ENCODE measurements around the gene INPP5F. TPM values are rescaled to one million over a fixed set of nuclear protein-coding genes. Genes with fewer than 3 reads are reported as not detected.

INPP5F gene
- total RNA-seq, 6 experiments from 2014 or later: 8.7 to 12.8 (median 12.5) TPM

DNA sequence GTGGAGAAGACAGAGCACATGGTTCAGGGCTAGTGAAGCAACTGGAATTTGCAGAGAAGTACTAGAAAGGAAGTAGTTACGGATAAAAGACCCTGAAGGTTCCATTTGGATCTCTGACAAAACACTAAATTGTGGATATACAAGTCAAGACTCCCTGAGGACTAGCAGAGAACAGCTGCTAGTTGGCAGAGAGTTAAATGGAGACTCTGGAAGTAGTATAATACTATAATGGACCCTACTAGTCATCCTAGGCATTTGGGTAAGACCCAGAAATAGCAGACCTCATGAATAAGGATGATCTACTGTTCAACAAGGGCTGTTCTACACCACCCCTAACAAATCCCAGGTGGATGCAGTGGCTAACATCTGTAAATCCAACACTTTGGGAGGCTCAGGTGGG is 127.7 kb downstream of the INPP5F start:
- Mint-ChIP-seq H3K4me3 (no peak overlapping the region), H3K9me3 (no peaks in the 10 kb centered on the region), H3K36me3 (ENCODE audit: low read depth) (peaks cover 26% of the 10 kb centered on the region), H3K27ac (no peak overlapping the region), H3K4me1 (ENCODE audit: low read depth) (peaks cover 25% of the 10 kb centered on the region), H3K27me3 (ENCODE audit: insufficient read depth) (no peaks in the 10 kb centered on the region)
- TF ChIP-seq, protein P1, sequence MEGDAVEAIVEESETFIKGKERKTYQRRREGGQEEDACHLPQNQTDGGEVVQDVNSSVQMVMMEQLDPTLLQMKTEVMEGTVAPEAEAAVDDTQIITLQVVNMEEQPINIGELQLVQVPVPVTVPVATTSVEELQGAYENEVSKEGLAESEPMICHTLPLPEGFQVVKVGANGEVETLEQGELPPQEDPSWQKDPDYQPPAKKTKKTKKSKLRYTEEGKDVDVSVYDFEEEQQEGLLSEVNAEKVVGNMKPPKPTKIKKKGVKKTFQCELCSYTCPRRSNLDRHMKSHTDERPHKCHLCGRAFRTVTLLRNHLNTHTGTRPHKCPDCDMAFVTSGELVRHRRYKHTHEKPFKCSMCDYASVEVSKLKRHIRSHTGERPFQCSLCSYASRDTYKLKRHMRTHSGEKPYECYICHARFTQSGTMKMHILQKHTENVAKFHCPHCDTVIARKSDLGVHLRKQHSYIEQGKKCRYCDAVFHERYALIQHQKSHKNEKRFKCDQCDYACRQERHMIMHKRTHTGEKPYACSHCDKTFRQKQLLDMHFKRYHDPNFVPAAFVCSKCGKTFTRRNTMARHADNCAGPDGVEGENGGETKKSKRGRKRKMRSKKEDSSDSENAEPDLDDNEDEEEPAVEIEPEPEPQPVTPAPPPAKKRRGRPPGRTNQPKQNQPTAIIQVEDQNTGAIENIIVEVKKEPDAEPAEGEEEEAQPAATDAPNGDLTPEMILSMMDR (IDR thresholded peaks at IDR 0.05): no peak
- no peak for DNase-seq

DNA sequence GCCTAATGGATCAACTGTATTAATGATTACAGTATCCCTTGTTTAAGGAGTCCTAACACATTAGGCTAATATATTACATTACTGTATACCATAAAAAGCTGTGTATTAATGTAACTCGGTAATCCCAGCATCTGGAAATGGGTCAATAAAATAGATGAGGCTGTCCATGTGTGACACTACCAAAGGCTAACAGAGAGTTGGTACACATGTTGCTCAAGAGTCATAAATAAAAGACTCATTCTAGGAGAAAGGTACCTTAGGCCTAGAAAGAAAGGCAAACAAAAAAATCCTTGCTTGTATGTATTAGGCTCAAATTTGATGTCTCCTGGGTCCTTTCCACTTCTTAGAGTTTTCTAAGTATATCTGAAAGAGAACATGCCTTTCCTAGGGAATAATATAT is 132.2 kb downstream of the INPP5F start:
- Mint-ChIP-seq H3K4me3 (no peak overlapping the region), H3K36me3 (ENCODE audit: low read depth) (peaks cover 8% of the 10 kb centered on the region; the same call in 1 of the 2 replicates), H3K27ac (no peak overlapping the region), H3K27me3 (ENCODE audit: insufficient read depth) (no peaks in the 10 kb centered on the region), H3K4me1 (ENCODE audit: low read depth) (peaks cover 34% of the 10 kb centered on the region), H3K9me3 (no peaks in the 10 kb centered on the region)
- DNase-seq: no peak
- TF ChIP-seq, protein P1 (IDR thresholded peaks at IDR 0.05): no peak

DNA sequence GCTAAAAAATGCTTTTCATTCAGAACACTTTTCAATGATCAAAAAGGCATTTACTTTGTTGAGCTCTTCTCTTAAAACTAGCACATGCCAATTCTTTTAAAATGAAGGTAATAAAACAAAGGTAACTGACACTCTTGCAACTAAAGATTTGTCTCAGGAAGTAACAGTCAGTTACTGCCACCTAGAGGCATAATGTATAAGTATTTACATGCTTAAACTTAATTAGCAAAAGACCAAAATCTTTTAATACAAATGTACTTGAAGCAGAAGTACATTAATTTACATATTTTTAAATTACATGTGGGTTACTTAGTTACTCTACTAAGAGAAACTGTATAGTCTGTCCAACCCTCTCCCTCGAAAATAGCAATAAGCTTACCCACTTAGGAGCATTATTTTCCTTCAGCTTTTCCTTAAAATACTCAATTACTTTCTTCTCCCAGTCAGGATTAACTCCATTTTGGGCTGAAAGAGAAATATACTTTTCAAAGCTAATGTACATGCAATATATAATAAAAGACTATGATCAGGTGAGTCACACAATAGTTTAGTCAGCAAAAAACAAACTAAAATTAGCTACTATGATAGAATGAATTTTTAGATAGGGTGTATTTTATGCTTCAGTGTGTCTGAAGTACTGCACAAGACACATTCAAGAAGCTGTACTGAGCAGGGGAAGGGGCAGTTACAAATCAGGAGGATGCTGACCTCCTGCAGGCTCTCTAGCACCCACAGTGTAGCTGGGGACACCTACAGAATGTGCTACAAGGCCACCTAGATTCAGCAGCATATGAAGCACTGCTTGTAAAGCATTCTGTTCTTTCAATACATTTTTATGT is 133.8 kb downstream of the INPP5F start:
- no peak overlapping the region for H3K4me3 Mint-ChIP-seq
- H3K4me1 Mint-ChIP-seq (ENCODE audit: low read depth): peaks cover 44% of the 10 kb centered on the region
- no peaks in the 10 kb centered on the region for H3K9me3 Mint-ChIP-seq
- no peaks in the 10 kb centered on the region for H3K27me3 Mint-ChIP-seq (ENCODE audit: insufficient read depth)
- H3K36me3 Mint-ChIP-seq (ENCODE audit: low read depth): peaks cover 12% of the 10 kb centered on the region
- TF ChIP-seq, protein P1 (IDR thresholded peaks at IDR 0.05): peak; percentile 88
- H3K27ac Mint-ChIP-seq: peak overlapping the region; percentile 70; the same call in 1 of the 2 replicates
- DNase-seq: peak; percentile 37

DNA sequence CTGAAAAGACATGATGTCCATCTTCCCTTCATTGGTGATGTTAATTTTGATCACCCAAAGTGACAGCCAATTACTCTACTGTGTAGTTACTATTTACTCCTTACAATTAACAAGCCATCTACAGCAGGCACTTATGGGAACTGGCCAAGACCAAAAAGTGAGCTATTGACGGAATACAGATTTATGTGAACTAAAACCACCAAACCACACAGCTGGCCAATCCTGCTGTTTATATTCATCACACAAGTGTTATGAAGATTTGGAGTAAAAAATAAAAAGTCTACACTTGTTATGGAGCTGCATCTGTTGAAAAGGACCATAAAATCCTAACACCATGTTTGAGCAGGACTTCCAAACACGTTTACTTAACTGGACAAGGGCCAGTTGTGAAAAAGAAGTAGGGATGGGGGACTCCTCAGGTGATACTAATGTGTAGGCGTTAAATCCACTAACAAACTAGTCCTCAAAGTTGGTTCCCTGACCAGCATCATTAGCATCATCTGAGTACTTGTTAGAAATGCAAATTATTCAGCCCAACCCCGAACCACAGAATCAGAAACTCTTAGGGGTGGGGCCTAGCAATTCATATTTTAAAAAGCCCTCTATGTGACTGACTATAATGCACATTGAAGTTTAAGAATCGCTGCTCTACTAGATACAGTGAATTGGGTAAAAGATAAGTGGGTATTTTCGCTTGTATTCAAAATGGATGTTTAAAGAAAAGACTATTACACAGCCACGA is 135.2 kb downstream of the INPP5F start:
- Mint-ChIP-seq H3K9me3 (no peaks in the 10 kb centered on the region), H3K36me3 (ENCODE audit: low read depth) (peaks cover 21% of the 10 kb centered on the region), H3K4me3 (no peak overlapping the region), H3K27me3 (ENCODE audit: insufficient read depth) (no peaks in the 10 kb centered on the region), H3K4me1 (ENCODE audit: low read depth) (peaks cover 58% of the 10 kb centered on the region), H3K27ac (no peak overlapping the region)
- DNase-seq: no peak
- TF ChIP-seq, protein P1 (IDR thresholded peaks at IDR 0.05): no peak

DNA sequence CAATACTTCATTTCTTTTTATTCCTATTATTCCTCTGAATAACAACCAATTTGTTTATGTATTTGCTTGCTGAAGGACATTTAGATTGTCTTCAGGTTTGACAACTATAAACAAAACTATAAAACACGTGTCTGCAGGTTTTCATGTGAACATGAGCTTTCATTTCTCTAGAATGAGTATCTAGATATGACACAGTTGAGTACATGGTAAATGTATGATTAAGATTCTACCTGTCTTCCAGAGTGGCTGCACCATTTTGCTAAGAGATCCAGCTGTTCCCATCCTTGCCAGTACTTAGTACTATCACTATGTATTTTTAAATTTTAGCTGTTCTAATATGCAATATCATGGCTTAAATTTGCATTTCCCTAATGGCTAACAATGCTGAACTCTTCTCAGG is 136.7 kb downstream of the INPP5F start:
- H3K9me3 Mint-ChIP-seq: no peaks in the 10 kb centered on the region
- no peaks in the 10 kb centered on the region for H3K27me3 Mint-ChIP-seq (ENCODE audit: insufficient read depth)
- DNase-seq: no peak
- no peak overlapping the region for H3K27ac Mint-ChIP-seq
- TF ChIP-seq, protein P1 (IDR thresholded peaks at IDR 0.05): no peak
- H3K36me3 Mint-ChIP-seq (ENCODE audit: low read depth): peaks cover 23% of the 10 kb centered on the region
- peaks cover 59% of the 10 kb centered on the region for H3K4me1 Mint-ChIP-seq (ENCODE audit: low read depth)
- no peak overlapping the region for H3K4me3 Mint-ChIP-seq

Measured in HFFc6 (cell line).